NCI-H748 treated with DMSO at 0.1 percent for 48 hours (cell line): Measurements from ENCODE around the gene AQP12B.
"Not testable (repeated sequence)": the region's sequence is repeated elsewhere in the genome, so short reads cannot be mapped to it uniquely, and the experiment has no call there.

Experiments
- DNase-seq: peaks from one replicate; lab custom pipeline; 2025; lab: John Stamatoyannopoulos, UW

Gene AQP12B

GRCh38 chr2:240683329-240683979 lies 769 bp upstream of the AQP12B start:
- DNase-seq, result not testable (repeated sequence)

DNA sequence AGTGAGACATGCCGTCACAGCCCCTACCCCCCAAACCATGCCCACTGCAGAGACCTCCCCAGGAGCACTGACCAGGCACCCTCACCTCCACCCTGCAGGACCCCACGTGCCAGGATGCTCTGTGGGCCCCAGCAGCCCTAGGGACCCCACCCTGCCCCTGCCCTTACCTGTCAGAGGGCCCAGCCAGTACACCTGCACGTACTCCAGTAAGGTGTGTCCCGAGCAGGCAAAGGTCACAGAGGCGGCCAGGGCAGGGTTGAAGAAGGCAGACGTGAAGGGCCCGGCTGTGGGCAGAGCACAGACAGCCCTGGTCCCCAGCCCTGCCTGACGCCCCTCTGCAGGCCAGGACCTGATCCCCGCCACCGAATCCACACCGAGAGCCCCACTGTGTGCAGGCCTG lies 2.5 kb downstream of the AQP12B start:
- not testable (repeated sequence) for DNase-seq

- DNase-seq, result not testable (repeated sequence)
Observed at GRCh38 chr2:240678909-240679308, 3.8 kb downstream of the AQP12B start.

DNA sequence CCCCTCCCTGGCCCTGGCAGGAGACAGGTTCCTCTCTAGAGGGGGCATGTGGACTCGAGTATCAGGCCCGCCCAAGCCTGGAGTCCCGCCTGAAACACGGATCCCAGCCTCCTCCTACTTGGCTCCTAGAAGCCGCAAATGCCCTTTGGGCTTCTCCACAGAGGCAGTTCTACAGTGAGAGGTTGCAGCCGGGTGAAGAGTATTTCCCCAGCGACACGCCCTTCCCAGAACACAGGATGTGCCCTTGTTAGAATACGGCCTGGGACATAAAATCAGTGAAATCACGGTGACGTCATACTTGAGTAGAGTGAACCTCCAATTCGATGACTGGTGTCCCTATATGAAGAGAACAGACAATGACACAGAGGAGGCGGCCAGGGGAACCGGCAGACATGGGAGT lies 4.6 kb downstream of the AQP12B start:
- not testable (repeated sequence) for DNase-seq

DNA sequence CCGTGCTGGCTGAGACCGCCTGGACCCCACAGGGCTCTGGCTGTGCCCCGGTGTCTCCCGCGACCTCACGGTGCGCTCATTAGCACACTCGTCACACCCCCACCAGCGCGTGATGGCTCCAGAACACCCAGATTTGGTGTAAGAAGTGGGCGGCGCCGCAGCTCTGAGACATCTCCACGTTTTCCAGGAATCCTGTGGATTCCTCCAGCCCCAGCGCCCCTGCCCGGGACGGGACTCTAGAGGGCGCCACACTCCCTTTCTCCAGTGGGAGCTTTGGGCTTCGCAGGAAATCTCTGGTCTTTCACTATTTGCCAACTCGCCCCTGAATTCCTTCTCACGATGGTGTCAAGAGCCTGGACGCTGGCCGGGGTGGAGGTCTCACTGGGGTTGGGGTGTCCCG lies 7.3 kb downstream of the AQP12B start:
- not testable (repeated sequence) for DNase-seq

- not testable (repeated sequence) for DNase-seq
Observed at GRCh38 chr2:240674461-240675184, 8.1 kb downstream of the AQP12B start.

DNA sequence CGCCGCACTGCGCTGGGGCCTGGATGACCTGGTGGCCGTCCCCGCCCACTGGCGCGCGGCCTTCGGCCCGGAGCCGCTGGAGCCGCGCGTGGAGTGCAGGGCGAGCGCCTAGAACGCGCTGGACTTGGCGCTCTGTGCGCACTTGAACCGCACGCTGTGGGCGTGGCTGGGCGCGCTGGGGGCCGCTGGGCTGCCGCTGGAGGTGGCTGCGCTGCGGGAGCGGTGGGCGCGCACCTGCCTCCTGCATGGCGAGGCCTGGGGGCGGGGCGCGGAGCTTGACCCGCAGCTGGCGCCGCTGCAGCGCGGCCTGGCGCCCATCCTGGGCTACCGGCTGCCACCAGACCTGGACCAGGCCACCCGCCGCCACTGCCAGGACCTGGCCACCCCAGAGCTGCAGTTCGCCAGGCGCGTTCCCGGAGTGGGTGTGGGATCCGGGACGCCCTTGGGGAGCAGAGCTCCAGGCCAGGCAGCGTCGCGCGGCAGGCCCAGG lies 9.9 kb downstream of the AQP12B start:
- DNase-seq, result no peak

DNA sequence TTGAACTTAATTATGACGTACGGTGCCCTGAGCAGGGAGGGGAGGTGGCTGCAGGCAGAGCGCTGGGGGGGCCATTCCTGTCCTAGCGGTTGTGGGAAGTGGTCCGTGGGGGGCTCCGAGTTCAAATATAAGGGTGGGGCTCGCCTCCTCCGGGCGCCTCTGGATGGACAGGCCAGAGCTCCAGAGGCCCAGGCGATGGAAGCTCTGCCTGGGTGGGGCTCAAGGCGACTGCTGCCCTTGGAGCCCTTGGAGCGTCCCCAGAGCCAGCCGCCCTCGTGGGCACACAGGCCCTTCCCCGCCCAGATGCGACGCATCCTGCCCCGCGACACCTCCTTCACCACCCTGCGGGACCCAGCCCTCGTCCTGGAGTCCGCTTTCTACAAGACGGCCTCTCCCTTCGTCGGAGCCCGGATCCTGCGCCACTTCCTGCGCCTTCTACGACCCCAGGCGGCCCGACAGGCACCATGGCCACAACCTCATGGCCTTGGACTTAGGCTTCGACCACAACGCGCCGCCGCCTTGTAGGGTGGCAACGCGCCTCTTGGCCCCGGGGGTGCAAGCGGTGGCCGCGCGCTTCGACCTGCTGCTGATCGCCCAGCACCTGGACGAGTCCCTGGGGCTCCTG lies 10.5 kb downstream of the AQP12B start:
- no peak for DNase-seq

GRCh38 chr2:240670950-240671349 lies 11.7 kb downstream of the AQP12B start:
- no peak for DNase-seq

DNA sequence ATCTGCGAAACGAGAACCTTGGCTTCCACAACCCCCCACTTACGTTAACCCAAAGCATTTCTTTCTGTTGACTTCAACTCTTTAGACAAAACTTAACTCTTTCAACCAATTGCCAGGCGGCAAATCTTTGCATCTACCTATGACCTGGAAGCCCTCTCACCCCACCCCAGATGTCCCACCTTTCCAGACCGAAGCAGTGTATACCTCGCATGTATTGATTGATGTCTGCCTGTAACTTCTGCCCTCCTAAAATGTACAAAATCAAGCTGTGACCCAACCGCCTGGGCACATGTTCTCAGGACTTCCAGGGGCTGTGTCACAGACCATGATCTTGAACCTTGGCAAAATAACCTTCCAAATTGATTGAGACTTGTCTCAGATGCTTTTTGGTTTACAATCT lies 12.3 kb downstream of the AQP12B start:
- no peak for DNase-seq

GRCh38 chr2:240664622-240665021 lies 18.1 kb downstream of the AQP12B start:
- no peak for DNase-seq

GRCh38 chr2:240663546-240664190 lies 19.0 kb downstream of the AQP12B start:
- no peak for DNase-seq

DNA sequence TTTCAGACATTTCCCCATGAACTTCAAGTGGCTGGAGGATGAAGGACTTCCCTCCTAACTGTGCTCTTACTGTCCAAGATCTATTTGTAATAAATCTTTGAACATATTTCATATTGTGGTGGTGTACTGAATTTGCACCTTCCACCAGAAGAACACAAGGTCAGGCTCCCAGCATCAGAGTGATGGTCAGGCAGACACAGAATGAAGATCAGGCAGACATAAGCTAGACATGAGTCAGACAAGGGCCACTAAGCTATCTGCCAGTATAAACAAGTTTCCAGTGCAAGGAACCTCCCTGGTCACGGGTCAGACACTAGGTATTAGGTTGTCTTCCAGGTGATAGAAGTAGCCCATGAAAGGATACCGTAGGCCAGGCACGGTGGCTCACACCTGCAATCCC lies 20.0 kb downstream of the AQP12B start:
- DNase-seq, result no peak

GRCh38 chr2:240659883-240660282 lies 22.8 kb downstream of the AQP12B start:
- not testable (repeated sequence) for DNase-seq

- no peak for DNase-seq
Observed at GRCh38 chr2:240655931-240656886, 26.5 kb downstream of the AQP12B start.

DNA sequence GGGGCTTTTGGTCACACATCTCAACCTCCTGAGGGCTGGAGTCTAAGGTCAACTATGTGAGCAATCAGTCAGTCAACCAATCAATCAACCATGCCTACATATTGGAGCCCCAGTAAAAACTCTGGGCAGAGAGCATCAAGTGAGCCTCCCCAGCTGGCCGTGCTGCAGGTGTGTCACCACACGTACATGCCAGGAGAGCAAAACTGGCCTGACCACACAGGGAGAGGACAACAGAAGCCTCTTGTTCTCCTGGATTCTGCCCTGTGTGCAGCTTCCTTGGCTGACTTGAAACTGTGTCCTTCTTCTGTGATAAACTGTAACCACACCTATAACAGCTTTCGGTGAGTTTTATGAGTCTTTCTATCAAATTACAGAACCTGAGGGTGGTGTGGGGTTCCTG lies 31.5 kb downstream of the AQP12B start:
- DNase-seq, result no peak

DNA sequence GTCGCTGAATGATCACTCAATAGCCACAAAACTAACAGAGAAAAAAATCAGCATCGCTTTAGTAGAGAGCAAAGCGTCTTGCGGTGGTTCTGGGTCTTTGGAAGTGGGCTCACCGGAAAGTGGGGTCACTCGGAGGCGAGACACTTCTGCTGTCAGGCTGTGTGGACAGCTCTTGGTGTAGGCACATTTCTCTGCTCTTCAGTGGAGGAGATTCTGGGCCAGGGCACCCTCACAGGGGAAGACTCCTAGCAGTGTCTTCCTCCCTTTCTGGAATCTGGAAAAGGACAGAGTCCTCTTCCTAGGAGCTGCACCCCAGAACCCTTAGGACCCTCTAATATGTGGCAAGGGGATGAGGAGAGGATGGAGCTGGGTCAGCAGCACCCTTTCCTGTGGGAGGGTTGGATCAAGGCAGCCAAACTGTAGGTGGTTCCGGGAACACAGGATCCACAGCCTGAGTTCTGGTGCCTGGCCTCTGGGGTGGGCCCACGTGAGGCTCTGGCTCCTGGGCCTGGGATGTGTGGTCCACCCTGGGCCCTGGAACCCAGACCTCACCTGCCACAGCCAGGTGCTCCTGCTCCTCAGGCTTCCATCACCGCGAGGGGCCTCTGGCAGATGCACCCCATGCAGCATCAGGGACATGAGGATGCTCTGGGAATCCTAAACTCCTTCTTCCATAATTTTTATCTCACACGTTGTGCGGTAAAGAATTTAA lies 32.3 kb downstream of the AQP12B start:
- no peak for DNase-seq

- DNase-seq, result no peak
Observed at GRCh38 chr2:240649331-240649730, 33.4 kb downstream of the AQP12B start.

DNA sequence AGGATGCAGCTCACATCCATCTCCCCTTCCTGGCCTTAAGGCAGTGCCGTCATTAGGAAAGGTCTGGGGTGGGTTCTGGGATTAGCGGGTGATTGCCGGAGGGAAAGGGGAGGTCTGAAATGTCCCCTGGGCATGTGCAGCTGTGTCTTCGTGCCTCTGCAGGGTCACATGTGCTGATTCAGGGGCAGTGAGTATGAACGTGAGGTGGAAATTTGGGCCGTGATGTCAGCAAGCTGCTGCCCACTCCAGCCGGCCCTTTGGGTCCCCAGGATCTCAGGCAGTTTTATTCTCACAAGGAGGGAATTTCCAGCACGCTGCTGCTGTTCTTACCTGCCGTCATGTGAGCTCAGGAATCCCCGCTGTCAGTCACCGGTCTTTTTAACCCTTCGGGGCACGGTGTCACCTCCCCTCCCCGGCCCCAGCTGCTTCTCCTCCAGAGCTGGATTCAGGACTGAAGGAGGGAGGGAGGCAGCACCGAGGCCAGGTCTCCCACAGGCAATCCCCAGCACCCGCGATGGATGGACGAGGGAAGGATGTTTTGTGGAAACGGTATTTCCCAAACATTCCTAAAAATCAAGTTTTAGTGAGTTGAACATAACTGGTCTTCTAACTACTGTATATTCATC lies 33.9 kb downstream of the AQP12B start:
- no peak for DNase-seq

- no peak for DNase-seq
Observed at GRCh38 chr2:240648155-240648649, 34.5 kb downstream of the AQP12B start.
